ENCODE data around the gene CEP68. TPM values are rescaled to one million over a fixed set of nuclear protein-coding genes. Genes with fewer than 3 reads are reported as not detected.

CEP68 gene
- total RNA-seq, 4 donors from 2014 or later = 3.9 to 17.4 (median 8.6) TPM

DNA sequence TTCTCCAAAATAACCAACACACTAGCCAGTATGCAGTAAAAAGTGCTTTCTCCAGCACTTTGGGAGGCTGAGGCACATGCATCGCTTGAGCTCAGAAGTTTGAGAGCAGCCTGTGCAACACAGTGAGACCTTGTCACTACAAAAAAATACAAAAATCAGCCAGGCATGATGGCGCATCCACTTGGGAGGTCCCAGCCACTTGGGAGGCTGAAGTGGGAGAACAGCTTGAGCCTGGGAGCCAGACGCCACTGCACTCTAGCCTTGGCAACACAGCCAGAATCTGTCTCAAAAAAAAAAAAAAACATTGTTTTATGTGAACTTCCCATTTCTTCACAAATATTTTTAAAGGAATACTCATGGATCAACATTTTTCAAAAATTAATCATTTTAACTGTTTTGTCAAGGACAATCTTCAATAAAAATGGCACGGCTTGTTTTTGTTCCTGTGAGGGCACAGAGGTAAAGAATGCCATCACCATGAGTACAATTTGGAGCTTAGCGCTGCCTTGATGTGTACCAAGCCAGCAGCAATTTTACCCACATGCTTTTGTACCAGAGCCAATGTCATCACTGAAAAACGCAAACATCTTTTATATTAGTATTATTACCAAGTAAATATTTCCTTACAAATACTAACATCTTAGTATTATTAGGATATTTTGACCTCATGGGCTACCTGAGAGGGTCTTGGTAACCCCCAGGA is 46.9 kb downstream of the CEP68 start:
- Histone ChIP-seq H3K36me3 (peaks cover 0 to 74% (median 13%) of the 10 kb centered on the region in 3 donors), H3K27me3 (no peaks in the 10 kb centered on the region), H3K4me3 (no peak overlapping the region), H3K27ac (no peak overlapping the region), H3K4me1 (no peaks in the 10 kb centered on the region), H3K9me3 (no peaks in the 10 kb centered on the region)
- DNase-seq = no peak
- TF ChIP-seq POLR2A (IDR thresholded peaks at IDR 0.05) = no peak
- TF ChIP-seq, protein P1, sequence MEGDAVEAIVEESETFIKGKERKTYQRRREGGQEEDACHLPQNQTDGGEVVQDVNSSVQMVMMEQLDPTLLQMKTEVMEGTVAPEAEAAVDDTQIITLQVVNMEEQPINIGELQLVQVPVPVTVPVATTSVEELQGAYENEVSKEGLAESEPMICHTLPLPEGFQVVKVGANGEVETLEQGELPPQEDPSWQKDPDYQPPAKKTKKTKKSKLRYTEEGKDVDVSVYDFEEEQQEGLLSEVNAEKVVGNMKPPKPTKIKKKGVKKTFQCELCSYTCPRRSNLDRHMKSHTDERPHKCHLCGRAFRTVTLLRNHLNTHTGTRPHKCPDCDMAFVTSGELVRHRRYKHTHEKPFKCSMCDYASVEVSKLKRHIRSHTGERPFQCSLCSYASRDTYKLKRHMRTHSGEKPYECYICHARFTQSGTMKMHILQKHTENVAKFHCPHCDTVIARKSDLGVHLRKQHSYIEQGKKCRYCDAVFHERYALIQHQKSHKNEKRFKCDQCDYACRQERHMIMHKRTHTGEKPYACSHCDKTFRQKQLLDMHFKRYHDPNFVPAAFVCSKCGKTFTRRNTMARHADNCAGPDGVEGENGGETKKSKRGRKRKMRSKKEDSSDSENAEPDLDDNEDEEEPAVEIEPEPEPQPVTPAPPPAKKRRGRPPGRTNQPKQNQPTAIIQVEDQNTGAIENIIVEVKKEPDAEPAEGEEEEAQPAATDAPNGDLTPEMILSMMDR (IDR thresholded peaks at IDR 0.05) = no peak
- intact Hi-C loops (cut with DNase I) = no loop called here
- WGBS, 2 donors = 81 to 83% methylated on average over 6 of the region's 6 CpGs

DNA sequence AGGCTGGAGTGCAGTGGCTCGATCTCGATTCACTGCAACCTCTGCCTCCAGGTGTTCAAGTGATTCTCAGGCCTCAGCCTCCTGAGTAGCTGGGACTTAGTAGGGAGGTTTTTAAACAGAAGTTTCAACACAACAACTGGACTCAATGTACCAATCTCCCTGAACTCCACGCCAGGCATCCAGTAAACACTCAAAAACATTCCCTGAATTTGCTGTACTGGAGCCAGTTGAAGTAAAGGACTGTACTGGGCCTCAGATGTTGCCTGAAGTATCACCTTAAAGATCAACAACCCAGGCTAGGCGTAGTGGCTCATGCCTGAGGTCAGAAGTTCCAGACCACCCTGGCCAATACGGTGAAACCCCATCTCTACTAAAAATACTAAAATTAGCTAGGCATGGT is 51.3 kb downstream of the CEP68 start:
- intact Hi-C loops (cut with DNase I) = no loop called here
- Histone ChIP-seq H3K9me3 (no peaks in the 10 kb centered on the region), H3K27me3 (no peaks in the 10 kb centered on the region), H3K4me3 (no peak overlapping the region), H3K4me1 (peaks cover 0 to 5% (median 0%) of the 10 kb centered on the region in 3 donors), H3K36me3 (peaks cover 0 to 49% (median 5%) of the 10 kb centered on the region in 3 donors), H3K27ac (no peak overlapping the region)
- WGBS, 2 donors = 93 to 94% methylated on average over 5 of the region's 5 CpGs
- DNase-seq = no peak
- TF ChIP-seq, protein P1 (IDR thresholded peaks at IDR 0.05) = no peak
- no peak for TF ChIP-seq POLR2A (IDR thresholded peaks at IDR 0.05)

DNA sequence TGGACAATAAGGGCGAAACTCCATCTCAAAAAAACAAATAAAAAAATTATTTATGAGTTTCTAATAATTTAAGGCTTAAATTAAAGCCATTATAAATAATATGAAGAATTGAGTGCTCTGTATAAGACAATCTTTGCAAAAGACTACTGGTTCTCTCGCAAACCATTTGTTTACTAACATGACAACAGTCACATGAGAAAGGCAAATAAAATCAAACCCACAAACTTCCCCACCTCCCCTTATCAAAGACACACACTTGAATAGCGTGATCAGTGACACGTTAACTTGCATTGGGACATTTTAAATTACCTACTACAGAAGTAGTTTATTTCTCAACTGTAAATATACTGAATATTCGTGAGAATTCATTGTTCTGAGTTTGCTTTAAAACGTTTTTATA is 52.6 kb downstream of the CEP68 start:
- H3K9me3 ChIP-seq = no peaks in the 10 kb centered on the region
- no peaks in the 10 kb centered on the region for H3K27me3 ChIP-seq
- DNase-seq = no peak
- peaks cover 0 to 17% (median 0%) of the 10 kb centered on the region in 3 donors for H3K4me1 ChIP-seq
- no peak for TF ChIP-seq POLR2A (IDR thresholded peaks at IDR 0.05)
- TF ChIP-seq, protein P1 (IDR thresholded peaks at IDR 0.05) = no peak
- intact Hi-C loops (cut with DNase I) = no loop called here
- H3K27ac ChIP-seq = no peak overlapping the region
- H3K4me3 ChIP-seq = no peak overlapping the region
- WGBS, 2 donors = 82 to 83% methylated on average over 6 of the region's 6 CpGs
- peaks cover 0 to 37% (median 0%) of the 10 kb centered on the region in 3 donors for H3K36me3 ChIP-seq

DNA sequence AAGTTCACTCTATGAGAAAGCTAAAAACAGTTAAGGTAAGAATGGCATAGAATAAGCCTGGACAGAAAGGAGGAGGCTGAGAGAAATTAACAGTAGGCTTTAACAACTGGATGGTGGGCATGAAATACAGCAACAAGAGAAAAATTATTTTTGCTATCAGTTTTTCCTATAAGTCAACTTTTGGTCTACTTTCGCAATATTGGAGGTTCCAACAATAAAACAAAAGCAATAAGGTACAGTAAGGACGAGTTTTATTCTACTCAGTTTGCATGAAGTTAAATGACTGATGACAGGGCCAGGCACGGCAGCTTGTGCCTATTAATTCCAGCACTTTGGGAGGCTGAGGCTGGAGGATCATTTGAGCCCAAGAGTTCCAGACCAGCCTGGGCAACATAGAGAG is 56.4 kb downstream of the CEP68 start:
- Histone ChIP-seq H3K9me3 (no peaks in the 10 kb centered on the region), H3K27ac (no peak overlapping the region), H3K4me1 (peaks cover 0 to 43% (median 7%) of the 10 kb centered on the region in 3 donors), H3K4me3 (no peak overlapping the region), H3K36me3 (peaks cover 0 to 20% (median 0%) of the 10 kb centered on the region in 3 donors), H3K27me3 (no peaks in the 10 kb centered on the region)
- WGBS, 2 donors = 41 to 49% methylated on average over 3 of the region's 3 CpGs
- intact Hi-C loops (cut with DNase I) = no loop called here
- no peak for DNase-seq
- TF ChIP-seq, protein P1 (IDR thresholded peaks at IDR 0.05) = no peak
- no peak for TF ChIP-seq POLR2A (IDR thresholded peaks at IDR 0.05)

DNA sequence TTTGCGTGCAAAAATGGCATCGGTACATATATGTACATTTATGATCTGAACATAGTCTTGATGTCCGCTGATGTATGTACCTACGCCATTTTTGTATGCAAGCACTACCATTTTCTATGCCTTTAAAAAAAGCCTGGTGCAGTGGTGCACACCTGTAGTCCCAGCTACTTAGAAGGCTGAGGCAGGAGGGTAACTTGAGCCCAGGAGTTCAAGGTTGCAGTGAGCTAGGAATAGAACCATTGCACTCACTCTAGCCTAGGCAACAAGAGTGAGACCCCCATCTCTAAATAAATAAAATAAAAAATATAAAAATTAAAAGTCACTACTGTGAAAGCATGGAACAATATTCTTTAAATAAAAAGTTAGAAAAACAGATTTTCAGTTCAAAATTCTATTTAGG is 57.0 kb downstream of the CEP68 start:
- Histone ChIP-seq H3K36me3 (peaks cover 0 to 18% (median 0%) of the 10 kb centered on the region in 3 donors), H3K4me3 (no peak overlapping the region), H3K9me3 (no peaks in the 10 kb centered on the region), H3K27me3 (no peaks in the 10 kb centered on the region), H3K4me1 (peaks cover 0 to 49% (median 7%) of the 10 kb centered on the region in 3 donors), H3K27ac (no peak overlapping the region)
- TF ChIP-seq, protein P1 (IDR thresholded peaks at IDR 0.05) = no peak
- TF ChIP-seq POLR2A (IDR thresholded peaks at IDR 0.05) = no peak
- 95 to 97% methylated on average over 4 of the region's 4 CpGs for WGBS, 2 donors
- intact Hi-C loops (cut with DNase I) = no loop called here
- no peak for DNase-seq

Measured in esophagus squamous epithelium (tissue), 5 donors.